K562 (cell line): ENCODE data around the gene ZFYVE21.

Source experiments
- POLR2AphosphoS5 ChIP-seq: IDR thresholded peaks from 2 replicates; pipeline ENCODE4 v1.6.1; 2011; ENCODE audit warnings: mild to moderate bottlenecking, low read depth, low read length, moderate library complexity; ENCODE audit not compliant: control insufficient read depth, insufficient read depth
- SLC30A9 ChIP-seq: fragments of 250-450 bp; sonication (Bioruptor Pico); IDR thresholded peaks from 2 replicates; pipeline ENCODE4 v1.8.0; 2022; ENCODE audit warnings: mild to moderate bottlenecking, moderate library complexity
- TCF3 ChIP-seq: sonication (generic); formaldehyde crosslinking; IDR thresholded peaks from 2 replicates; pipeline ENCODE4 v1.4.0; 2020; ENCODE audit warnings: mild to moderate bottlenecking, missing genetic modification reagents
- TCF7 ChIP-seq: sonication (generic); IDR thresholded peaks from 2 replicates; pipeline ENCODE4 v1.6.1; 2016; ENCODE audit warnings: antibody characterized with exemption, borderline replicate concordance
- YY1 ChIP-seq, 3 experiments: IDR thresholded peaks; 2 replicates each; pipeline ENCODE4 v1.6.1; 2011; ENCODE audit warnings: low read length in 2 of 3, mild to moderate bottlenecking in 2 of 3, moderate library complexity in 2 of 3, borderline replicate concordance in 1 of 3, control low read depth in 1 of 3, low read depth in 1 of 3; ENCODE audit not compliant: insufficient read depth in 3 of 3, insufficient replicate concordance in 2 of 3, control insufficient read depth in 1 of 3, insufficient read length in 1 of 3; ENCODE audit errors: extremely low read depth in 1 of 3
- ZFP36 ChIP-seq: fragments of 150-350 bp; IDR thresholded peaks from 2 replicates; pipeline ENCODE4 v1.6.1; 2018; ENCODE audit warnings: low read length, low read depth; ENCODE audit not compliant: partially characterized antibody
- ZNF140 ChIP-seq: fragments of 250-450 bp; sonication (Bioruptor Pico); IDR thresholded peaks from 2 replicates; pipeline ENCODE4 v1.8.0; 2021; ENCODE audit warnings: moderate library complexity, mild to moderate bottlenecking, inconsistent platforms
- ZNF586 ChIP-seq: fragments of 450-650 bp; formaldehyde crosslinking; conservative IDR thresholded peaks from 2 replicates; pipeline ENCODE4 v1.4.0; 2020; ENCODE audit warnings: mild to moderate bottlenecking, moderate library complexity
- TF ChIP-seq, protein P1 (sequence below): fragments of 250-450 bp; sonication (Bioruptor Pico); IDR thresholded peaks from 2 replicates; pipeline ENCODE4 v1.5.0; 2021; ENCODE audit warnings: mild to moderate bottlenecking, borderline replicate concordance
- TF ChIP-seq, protein P2 (sequence below), 3 experiments: IDR thresholded peaks in 2 of 3; conservative IDR thresholded peaks in 1 of 3; 2 replicates each; pipeline ENCODE4 v1.5.1; 2011 to 2012; ENCODE audit warnings: low read length in 3 of 3, mild to moderate bottlenecking in 3 of 3, control low read depth in 2 of 3, improper control_type of control experiment in 1 of 3, inconsistent platforms in 1 of 3, low read depth in 1 of 3, mixed read lengths in 1 of 3, moderate library complexity in 1 of 3; ENCODE audit not compliant: insufficient read depth in 2 of 3
- TF ChIP-seq, protein P3 (sequence below): sonication (generic); formaldehyde crosslinking; IDR thresholded peaks from 2 replicates; pipeline ENCODE4 v1.9.0; 2022; ENCODE audit warnings: mild to moderate bottlenecking, missing genetic modification reagents
- TF ChIP-seq, protein P4 (sequence below): sonication (generic); formaldehyde crosslinking; IDR thresholded peaks from 2 replicates; pipeline ENCODE4 v1.8.1; 2023; ENCODE audit warnings: mild to moderate bottlenecking, missing genetic modification reagents

DNA sequence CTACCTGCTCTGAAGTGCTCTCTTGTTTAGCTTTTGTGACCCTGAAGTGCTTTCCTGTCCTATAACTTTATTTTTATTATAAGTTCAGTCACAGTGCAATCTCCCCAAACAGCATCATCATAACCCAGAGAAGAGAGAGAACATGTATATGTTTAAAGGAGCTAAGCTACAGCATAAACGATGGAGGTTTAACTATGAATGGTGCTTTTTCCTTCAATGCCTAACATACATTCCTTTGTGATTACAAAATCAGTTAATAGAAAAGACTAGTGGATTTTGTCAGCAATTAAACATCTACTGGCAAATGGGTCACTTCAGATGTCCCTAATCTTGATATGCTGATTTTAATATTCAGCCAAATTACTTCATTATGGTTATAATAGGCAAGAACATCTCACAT, 46.4 kb downstream of the ZFYVE21 start:
- TF ChIP-seq SLC30A9 (CRISPR knock-in tag) (no peak), ZFP36 (no peak), ZNF586 (CRISPR knock-in tag) (no peak), TCF3 (no peak), ZNF140 (no peak), POLR2AphosphoS5 (no peak), TCF7 (no peak), YY1 (IDR thresholded peaks at IDR 0.05; ENCODE audit: borderline replicate concordance in 1 of 3, control insufficient read depth in 1 of 3, extremely low read depth in 1 of 3, insufficient read depth in 3 of 3, insufficient read length in 1 of 3, insufficient replicate concordance in 2 of 3, low read depth in 1 of 3, low read length in 2 of 3) (no peak)
- TF ChIP-seq, protein P1, sequence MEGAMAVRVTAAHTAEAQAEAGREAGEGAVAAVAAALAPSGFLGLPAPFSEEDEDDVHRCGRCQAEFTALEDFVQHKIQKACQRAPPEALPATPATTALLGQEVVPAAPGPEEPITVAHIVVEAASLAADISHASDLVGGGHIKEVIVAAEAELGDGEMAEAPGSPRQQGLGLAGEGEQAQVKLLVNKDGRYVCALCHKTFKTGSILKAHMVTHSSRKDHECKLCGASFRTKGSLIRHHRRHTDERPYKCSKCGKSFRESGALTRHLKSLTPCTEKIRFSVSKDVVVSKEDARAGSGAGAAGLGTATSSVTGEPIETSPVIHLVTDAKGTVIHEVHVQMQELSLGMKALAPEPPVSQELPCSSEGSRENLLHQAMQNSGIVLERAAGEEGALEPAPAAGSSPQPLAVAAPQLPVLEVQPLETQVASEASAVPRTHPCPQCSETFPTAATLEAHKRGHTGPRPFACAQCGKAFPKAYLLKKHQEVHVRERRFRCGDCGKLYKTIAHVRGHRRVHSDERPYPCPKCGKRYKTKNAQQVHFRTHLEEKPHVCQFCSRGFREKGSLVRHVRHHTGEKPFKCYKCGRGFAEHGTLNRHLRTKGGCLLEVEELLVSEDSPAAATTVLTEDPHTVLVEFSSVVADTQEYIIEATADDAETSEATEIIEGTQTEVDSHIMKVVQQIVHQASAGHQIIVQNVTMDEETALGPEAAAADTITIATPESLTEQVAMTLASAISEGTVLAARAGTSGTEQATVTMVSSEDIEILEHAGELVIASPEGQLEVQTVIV (CRISPR knock-in tag), result no peak
- TF ChIP-seq, protein P2, sequence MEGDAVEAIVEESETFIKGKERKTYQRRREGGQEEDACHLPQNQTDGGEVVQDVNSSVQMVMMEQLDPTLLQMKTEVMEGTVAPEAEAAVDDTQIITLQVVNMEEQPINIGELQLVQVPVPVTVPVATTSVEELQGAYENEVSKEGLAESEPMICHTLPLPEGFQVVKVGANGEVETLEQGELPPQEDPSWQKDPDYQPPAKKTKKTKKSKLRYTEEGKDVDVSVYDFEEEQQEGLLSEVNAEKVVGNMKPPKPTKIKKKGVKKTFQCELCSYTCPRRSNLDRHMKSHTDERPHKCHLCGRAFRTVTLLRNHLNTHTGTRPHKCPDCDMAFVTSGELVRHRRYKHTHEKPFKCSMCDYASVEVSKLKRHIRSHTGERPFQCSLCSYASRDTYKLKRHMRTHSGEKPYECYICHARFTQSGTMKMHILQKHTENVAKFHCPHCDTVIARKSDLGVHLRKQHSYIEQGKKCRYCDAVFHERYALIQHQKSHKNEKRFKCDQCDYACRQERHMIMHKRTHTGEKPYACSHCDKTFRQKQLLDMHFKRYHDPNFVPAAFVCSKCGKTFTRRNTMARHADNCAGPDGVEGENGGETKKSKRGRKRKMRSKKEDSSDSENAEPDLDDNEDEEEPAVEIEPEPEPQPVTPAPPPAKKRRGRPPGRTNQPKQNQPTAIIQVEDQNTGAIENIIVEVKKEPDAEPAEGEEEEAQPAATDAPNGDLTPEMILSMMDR (IDR thresholded peaks at IDR 0.05 in 2 of 3, conservative IDR thresholded peaks at IDR 0.05 in 1 of 3; ENCODE audit: insufficient read depth in 2 of 3, low read depth in 1 of 3, low read length in 3 of 3), result no peak
- TF ChIP-seq, protein P3, sequence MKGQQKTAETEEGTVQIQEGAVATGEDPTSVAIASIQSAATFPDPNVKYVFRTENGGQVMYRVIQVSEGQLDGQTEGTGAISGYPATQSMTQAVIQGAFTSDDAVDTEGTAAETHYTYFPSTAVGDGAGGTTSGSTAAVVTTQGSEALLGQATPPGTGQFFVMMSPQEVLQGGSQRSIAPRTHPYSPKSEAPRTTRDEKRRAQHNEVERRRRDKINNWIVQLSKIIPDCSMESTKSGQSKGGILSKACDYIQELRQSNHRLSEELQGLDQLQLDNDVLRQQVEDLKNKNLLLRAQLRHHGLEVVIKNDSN (CRISPR knock-in tag), result no peak
- TF ChIP-seq, protein P4, sequence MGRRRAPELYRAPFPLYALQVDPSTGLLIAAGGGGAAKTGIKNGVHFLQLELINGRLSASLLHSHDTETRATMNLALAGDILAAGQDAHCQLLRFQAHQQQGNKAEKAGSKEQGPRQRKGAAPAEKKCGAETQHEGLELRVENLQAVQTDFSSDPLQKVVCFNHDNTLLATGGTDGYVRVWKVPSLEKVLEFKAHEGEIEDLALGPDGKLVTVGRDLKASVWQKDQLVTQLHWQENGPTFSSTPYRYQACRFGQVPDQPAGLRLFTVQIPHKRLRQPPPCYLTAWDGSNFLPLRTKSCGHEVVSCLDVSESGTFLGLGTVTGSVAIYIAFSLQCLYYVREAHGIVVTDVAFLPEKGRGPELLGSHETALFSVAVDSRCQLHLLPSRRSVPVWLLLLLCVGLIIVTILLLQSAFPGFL (CRISPR knock-in tag), result no peak
